ENCODE results near the gene LRP2BP.

GRCh38 chr4:185357733-185358440, 37.8 kb downstream of the LRP2BP start:
- TF ChIP-seq CTCF (IDR thresholded peaks at IDR 0.05) (no peak), POLR2A (IDR thresholded peaks at IDR 0.05) (no peak)

Data from lower leg skin (tissue), 3 donors.